Measurements from ENCODE around the gene FARSA.
A peak's percentile ranks its signal among the peaks of the same experiment; 100 is the strongest.
"Not testable (repeated sequence)": the region's sequence is repeated elsewhere in the genome, so short reads cannot be mapped to it uniquely, and the experiment has no call there.

The FARSA gene

DNA sequence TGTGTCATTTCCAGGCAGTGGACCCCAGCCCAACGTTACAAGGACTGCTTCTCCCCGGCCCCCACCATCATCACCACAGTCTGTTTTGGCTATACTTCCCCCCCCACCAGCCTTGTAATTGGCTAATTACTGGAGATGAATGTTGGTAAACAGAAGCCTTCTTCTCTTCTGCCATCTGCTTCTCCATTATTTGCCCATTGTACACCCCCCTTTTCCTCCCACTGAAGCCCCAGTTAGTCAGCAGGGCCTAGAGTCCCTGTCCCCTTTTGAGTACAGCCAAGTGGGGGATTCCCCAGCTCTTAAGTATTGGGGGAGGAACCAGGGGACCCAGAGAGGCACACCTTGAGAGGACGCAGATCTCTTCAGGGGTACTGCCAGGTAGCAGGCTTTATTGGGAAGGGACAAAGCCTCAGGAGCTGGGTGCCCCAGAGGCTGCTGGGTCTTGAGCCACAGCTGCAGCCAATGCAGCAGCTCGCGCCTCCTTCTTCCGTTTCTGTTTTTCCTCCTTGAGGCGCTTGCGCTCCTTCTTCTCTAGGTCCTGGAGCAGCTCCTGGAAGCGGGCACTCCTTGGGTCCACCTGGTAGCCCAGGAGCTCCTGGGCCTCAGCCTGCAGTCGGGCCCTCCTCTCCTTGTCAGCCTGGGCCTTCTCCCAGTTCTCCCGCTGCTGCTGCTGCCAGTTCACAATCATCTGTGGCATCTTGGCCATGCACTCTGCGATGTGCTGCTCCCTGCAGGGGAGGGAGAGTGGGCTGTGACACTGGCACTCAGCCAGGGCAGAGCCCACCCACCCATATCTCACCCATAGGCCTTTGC lies 20.5 kb upstream of the FARSA start:
- peak; percentile 26 for DNase-seq

DNA sequence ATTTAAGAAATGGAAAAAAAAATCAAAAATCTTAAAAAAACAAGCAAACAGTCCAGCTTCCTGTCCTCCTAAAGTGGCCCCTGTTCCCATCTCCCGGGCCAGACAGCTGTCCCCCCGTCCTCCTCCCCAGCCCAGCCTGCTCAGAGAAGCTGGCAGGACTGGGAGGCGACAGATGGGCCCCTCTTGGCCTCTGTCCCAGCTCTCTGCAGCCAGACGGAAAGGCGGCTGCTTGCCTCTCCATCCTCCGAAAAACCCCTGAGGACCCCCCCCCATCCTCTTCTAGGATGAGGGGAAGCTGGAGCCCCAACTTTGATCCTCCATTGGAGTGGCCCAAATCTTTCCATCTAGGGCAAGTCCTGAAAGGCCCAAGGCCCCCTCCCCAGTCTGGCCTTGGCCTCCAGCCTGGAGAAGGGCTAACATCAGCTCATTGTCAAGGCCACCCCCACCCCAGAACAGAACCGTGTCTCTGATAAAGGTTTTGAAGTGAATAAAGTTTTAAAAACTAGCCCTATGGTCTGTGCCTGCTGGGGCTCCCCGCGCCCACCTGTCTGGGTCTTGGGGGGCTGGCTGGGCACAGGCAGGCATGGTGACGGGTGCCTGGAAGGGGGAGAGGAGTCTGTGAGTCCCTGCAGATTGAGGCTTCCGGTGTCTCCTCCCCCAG lies 19.8 kb upstream of the FARSA start:
- DNase-seq, result no peak

DNA sequence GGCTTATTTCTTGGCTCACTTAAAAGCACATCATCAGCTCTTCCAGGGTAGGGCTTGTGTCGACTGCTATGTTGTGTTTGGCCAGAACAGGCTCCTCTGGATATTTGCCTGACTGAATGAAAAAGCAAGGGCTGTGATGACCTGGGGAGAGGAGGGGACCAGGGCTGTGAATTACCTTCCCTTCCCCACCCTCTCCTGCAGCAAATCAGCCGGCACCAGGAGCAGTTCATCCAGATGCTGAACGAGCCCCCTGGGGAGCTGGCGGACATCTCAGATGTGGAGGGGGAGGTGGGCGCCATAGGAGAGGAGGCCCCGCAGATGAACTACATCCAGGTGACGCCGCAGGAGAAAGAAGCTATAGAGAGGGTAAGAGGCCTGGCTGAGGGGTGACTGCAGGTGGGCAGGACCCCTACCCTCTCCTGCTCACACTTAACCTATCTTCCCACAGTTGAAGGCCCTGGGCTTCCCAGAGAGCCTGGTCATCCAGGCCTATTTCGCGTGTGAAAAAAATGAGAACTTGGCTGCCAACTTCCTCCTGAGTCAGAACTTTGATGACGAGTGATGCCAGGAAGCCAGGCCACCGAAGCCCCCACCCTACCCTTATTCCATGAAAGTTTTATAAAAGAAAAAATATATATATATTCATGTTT lies 19.1 kb upstream of the FARSA start:
- peak; percentile 86 for DNase-seq

DNA sequence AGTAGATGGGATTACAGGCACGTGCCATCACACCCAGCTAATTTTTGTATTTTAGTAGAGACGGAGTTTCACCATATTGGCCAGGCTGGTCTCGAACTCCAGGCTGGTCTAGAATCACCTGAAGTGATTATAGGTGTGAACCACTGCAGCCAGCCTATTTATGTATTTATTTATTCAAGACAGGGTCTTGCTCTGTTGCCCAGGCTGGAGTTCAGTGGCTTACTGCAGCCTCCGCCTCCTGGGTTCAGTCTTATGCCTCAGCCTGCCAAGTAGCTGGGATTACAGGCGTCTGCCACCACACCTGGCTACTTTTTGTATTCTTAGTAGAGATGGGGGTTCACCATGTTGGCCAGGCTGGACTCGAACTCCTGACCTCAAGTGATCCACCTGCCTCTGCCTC lies 18.5 kb upstream of the FARSA start:
- not testable (repeated sequence) for DNase-seq

DNA sequence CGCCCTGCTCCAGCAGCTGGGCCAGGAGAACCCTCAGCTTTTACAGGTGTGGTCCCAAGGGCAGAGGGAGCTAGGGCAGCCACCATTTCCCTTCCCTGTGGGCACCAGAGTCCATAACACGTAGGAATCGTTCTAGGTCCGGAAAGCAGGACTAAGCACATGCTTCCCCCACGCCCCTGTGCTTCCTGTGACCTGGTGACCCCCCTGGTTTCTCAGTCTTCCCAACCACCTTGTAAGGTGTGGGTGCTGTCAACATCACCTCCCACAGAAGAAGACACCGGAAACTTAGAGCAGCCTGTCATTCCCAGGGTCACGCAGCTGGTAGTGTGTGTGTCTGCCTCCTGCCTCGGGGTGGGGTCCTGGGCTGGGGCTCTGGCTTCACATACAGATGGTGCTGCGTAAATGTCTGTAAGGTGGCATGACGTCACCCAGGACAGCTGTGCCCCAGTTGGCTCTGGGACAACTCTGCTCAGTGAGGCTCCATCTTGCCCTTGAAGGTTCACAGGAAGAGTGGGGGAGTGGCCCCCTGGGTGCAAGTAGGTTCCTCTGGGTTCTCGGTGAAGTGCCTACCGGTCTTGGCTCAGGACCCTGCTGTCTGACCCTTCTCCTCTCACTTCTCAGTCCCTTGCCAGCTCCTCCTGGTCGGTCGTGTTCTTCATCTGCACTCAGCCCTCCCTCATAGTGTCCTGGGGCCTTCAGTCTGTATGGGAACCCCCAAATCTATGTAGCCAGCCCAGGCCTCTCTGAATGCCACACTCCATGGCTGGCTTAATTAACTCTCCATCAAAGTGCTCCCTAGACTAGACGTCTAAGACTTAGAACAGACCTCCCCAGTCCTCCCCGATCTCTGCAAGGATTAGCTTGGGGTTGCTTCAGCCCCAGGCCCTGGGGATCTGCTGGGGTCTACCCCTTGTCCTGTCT lies 16.1 kb upstream of the FARSA start:
- DNase-seq, result no peak

DNA sequence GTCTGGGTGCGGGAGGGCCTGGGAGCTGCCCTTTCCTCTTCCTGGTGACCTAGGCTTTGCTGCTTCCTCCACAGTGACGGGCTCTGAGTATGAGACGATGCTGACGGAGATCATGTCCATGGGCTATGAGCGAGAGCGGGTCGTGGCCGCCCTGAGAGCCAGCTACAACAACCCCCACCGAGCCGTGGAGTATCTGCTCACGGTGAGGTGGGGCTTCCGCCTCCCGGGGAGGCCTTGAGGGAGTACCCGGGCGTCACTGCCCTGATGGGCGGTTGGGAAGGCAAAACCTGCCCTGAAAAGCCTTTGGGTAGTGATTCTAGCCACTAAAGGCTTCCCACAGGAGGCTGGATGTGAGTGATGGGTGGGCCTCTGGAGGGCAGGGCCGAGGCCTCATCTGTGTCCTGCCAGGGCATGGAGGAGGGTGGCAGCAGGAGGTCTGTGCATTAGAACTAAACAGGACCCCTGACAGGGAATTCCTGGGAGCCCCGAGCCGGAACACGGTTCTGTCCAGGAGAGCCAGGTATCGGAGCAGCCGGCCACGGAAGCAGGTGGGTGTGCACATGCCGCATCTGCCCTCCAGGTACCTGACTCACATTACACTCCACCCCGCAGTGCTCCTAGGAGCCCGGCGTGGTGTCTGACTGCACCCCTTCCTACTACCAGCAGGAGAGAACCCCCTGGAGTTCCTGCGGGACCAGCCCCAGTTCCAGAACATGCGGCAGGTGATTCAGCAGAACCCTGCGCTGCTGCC lies 15.3 kb upstream of the FARSA start:
- DNase-seq, result no peak

DNA sequence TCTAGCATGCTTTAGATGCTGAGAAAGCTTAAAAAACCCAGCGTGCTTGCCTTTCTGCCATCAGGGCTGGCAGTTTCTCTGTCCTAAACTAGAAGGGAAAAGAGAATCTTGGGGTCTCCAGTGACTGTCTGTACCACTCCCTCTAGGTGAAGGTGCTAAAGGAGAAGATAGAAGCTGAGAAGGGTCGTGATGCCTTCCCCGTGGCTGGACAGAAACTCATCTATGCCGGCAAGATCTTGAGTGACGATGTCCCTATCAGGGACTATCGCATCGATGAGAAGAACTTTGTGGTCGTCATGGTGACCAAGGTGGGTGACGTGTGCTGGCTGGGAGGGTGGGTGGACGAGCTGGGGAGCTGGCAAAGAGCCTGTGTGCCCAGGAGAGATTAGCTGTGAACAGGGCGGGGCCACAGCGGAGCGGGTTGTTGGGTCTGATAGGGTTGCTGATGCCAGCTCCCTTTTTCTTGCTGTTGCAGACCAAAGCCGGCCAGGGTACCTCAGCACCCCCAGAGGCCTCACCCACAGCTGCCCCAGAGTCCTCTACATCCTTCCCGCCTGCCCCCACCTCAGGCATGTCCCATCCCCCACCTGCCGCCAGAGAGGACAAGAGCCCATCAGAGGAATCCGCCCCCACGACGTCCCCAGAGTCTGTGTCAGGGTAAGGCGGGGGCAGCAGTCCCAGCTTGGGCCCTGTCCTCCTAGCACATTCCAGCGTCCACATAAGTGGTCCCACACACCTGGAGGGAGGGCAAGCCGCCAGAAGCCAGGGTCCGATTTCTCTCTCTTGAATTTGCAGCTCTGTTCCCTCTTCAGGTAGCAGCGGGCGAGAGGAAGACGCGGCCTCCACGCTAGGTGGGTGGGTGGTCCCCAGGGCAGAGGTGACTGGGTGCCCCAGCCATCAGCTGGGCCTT lies 14.4 kb upstream of the FARSA start:
- DNase-seq, result no peak

DNA sequence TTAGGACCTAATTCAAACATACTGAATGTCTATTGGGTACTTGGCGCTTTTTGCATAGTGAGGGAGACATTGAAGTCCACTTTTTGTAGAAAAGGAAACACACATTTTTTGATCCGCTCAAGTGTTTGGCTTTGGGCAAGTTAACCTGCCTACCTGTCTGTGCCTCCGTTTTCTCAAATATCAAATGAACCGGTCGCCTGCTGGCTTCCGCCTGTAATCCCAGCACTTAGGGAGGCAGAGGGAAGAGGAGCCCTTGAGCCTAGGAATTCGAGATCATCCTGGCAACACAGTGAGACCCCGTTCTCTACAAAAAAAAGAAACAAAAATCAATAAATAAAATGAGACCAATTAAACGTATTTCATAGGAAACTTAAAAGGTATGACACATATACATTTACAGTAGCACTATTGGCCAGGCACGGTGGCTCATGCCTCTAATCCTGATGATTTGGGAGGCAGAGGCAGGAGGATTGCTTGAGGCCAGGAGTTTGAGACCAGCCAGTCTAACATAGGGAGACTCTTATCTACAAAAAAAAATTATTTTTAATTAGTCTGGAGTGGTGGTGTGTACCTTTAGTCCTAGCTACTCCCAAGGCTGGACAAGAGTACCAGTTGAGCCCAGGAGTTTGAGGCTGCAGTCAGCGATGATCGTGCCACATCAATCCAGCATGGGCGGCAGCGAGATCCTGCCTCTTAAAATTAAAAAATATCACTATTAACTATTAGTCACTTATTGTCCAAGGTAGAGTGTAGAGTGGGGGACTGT lies 13.4 kb upstream of the FARSA start:
- no peak for DNase-seq

DNA sequence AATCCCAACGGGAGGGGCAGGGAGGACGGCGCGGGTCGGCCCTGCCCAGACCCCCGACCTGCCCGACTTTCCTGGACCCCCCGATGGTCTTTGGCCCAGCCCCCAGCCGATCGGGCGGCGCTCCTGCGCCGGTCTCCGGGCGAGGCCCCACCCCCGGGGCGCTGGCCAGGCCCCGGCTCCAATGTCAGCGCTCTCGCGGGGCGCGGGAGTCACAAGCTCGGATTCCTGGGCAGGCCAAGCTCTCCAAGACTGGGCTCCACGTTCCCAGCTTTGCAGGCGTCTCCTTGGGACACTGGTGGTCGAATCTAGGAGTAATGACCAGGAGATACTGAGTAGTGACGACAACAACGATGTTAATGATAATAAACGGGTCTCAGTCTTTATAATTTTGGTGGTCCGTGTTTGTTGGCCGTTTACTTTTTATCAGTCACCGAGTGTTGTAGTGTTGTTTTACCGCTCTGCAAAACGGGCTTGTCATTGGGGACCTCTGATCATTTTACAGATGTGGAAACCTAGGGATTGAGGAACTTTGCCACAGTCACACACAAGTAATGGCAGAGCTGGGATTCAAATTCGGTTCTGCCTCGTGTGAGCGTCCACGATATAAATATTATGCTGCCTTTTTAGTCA lies 12.7 kb upstream of the FARSA start:
- peak; percentile 72 for DNase-seq

DNA sequence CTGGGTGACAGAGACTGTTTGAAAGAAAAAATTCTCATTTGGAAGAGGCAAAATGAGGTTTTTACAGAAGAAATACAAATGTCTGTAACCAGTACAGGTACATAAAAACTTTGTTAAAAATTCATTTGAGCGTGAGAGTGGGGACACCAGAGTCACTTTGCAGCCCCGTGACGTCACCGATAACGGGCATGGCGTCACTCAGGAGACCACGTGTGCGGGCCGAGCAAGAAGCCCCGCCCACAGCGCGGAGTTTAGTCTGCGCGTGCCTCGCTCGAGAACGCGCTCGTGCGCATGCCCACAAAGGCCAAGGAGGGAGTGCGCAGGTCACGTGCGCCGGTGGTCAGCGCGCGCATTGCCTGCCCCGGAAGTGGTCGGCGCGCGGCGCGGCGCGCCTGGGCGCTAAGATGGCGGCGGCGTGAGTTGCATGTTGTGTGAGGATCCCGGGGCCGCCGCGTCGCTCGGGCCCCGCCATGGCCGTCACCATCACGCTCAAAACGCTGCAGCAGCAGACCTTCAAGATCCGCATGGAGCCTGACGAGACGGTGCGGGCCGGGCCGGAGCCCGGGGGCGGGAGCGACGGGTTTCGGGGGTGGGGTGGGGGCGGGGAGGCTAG lies 12.1 kb upstream of the FARSA start, which contains the start of gene RAD23A:
Gene RAD23A, plus strand, starts transcription at position 384 of the 613 bp plus-strand sequence. Its CDS starts 87 bp downstream, at position 471.
- peak; percentile 100 for DNase-seq

DNA sequence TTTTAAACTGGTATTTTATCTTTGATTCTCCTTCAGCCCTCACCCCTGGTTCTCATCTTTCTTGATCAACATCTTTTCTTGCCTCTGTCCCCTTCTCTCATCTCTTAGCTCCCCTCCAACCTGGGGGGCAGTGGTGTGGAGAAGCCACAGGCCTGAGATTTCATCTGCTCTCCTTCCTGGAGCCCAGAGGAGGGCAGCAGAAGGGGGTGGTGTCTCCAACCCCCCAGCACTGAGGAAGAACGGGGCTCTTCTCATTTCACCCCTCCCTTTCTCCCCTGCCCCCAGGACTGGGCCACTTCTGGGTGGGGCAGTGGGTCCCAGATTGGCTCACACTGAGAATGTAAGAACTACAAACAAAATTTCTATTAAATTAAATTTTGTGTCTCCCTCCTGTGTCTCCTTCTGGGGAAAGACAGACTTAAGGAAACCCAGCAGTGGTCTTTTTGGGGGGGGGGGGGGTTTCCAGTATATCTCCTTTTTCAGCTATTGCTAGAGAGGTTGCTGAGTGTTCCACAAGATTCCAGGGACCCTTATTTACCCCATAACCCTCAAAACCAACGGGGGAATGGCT lies 10.7 kb upstream of the FARSA start:
- DNase-seq, result no peak

DNA sequence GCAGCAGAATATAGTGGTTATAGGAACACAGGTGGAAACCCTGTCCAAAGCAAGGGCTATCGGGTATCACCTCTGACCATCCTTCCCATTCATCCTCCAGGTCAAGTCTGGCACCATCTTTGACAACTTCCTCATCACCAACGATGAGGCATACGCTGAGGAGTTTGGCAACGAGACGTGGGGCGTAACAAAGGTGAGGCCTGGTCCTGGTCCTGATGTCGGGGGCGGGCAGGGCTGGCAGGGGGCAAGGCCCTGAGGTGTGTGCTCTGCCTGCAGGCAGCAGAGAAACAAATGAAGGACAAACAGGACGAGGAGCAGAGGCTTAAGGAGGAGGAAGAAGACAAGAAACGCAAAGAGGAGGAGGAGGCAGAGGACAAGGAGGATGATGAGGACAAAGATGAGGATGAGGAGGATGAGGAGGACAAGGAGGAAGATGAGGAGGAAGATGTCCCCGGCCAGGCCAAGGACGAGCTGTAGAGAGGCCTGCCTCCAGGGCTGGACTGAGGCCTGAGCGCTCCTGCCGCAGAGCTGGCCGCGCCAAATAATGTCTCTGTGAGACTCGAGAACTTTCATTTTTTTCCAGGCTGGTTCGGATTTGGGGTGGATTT lies 10.0 kb upstream of the FARSA start:
- DNase-seq, result no peak

DNA sequence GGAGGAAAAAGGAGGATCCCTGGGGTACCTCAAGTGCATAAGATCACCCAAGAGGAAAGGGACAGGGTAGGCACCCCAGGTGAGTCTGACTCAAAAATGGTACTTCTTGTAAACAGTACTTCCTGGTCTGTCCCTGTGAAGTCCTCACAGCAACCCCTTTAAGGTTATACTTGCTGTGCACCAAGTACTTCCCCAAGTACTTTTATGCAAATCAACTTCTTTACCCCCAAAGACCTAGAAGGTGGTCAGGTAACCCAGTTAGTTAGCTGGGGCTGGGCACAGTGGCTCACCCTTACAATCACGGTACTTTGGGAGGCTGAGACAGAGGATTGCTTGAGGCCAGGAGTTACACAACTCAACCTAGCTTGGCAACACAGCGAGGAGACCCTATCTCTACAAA lies 7.4 kb upstream of the FARSA start:
- no peak for DNase-seq

DNA sequence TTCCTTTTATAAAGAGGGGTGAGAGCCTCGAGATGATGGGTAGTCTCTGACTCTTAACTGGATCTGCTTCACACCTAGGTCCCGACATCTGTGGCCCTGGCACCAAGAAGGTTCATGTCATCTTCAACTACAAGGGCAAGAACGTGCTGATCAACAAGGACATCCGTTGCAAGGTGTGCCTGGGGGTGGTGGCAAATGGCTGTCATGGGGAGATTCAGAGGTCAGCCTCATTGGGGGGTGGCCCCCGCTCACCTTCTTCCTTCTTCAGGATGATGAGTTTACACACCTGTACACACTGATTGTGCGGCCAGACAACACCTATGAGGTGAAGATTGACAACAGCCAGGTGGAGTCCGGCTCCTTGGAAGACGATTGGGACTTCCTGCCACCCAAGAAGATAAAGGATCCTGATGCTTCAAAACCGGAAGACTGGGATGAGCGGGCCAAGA lies 6.5 kb upstream of the FARSA start:
- no peak for DNase-seq

DNA sequence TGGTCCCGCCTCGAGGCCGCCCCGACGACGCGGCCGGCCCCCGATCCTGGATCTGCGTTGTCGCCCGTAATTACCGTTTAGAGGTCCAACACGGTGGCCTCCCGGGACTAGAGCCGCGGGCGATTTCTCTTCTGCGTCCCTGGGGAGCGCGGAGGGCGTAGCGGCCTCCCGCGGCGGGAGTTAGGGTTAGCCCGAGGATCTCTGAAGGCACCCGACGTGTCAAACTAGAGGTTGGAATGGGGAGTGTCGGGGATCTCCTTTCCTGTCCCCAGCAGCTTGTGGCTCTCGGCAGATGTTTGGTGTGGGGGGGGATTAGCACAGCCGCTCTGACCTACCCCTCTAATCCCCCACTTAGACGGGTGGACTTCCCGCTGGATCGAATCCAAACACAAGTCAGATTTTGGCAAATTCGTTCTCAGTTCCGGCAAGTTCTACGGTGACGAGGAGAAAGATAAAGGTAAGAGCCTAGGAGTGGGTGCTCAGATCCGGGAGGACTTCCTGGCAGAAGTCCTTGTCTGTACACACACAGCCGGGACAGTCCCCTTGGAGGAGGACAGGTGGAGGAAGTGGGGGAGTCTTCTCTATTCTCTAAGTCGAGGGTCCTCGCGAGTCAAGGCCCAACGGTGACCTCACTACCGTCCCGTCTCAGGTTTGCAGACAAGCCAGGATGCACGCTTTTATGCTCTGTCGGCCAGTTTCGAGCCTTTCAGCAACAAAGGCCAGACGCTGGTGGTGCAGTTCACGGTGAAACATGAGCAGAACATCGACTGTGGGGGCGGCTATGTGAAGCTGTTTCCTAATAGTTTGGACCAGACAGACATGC lies 5.5 kb upstream of the FARSA start:
- peak; percentile 63 for DNase-seq

DNA sequence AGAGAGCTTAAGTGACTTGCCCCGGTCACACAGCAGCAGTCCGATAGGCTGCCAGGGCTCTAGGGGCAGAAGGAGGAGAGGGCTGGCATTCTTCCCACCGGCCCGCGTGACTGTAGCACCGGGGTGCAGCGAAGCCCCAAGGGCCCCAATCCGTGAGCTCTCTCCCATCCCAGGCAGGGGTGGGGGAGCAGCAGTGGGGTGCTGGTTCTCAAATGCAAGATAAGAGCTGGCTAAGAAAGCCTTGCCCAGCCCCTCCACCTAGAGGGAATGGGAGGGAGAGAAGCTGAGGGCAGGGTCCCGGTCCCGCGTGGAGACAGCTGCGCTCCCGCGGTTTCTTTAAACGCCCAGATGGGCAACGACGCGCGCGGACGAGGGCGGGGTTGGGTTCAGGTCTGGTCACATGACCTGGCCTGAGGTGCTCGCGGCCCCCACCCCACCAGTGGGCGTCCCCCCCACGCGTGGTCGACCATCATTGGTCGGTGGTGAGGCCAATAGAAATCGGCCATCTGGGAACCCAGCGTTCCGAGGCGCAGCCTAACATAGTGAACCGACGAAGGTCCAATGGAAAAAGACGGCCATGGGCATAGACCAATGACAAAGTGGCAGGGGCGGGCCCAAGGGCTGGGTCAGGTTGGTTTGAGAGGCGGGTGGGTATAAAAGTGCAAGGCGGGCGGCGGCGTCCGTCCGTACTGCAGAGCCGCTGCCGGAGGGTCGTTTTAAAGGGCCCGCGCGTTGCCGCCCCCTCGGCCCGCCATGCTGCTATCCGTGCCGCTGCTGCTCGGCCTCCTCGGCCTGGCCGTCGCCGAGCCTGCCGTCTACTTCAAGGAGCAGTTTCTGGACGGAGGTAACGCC lies 4.6 kb upstream of the FARSA start, which contains the start of gene CALR:
Gene CALR, plus strand, starts transcription at position 683 of the 852 bp plus-strand sequence. Its CDS starts 71 bp downstream, at position 754.
- peak; percentile 99 for DNase-seq

Measured in suppressor macrophage treated with lipopolysaccharide for 4 hours (primary cell).